ENCODE data around the gene SH3TC2. TPM values are rescaled to one million over a fixed set of nuclear protein-coding genes. Genes with fewer than 3 reads are reported as not detected.

Gene SH3TC2
- total and polyA plus RNA-seq, 7 donors = 0.18 to 1.9 (median 0.60) TPM

DNA sequence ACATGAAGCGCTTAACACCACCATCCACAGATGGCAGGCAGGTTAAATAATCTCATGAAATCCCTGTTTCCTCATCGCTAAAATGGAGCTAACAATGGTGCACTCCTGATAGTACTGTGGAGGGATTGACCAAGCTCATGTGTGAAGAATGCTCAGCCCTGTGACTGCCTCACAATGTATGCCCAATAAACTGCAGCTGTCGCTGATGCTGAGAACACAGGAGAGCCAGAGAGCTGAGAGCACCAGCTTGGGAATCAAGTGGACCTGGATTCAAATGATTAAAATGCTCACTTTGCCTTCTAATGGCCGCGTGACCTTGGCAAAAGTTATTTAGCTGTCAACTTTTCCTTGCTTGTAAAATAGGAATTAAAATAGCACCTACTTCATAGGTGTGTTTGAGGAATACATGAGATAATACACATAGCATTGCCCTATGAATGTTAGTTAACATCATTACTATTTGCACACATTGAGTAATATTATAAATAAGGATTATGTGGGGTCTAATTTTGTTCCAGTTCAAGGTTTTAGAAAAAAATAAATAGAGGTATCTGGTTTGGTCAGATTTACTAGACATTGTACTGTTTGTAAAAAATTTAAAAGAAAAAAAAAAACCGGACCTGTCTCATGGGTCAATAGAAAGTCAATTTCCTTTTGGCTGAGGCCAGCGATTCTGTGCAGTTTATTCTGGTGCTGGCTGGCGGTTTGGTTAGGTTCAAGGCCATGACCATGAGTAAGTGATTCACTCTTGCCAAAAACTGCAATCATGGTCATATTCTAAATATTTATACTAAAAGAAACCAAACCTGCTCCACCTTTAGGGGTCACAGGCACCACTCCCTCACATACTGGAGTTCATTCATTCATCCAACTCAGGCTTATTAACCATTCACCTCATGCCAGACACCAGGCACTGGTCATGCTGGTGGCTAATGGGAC, 101.3 kb downstream of the SH3TC2 start:
- Histone ChIP-seq H3K4me1 (peaks cover 18% of the 10 kb centered on the region), H3K9me3 (no peaks in the 10 kb centered on the region), H3K27me3 (ENCODE audit: insufficient read depth in 3 of 3, low read length in 2 of 3) (no peaks in the 10 kb centered on the region), H3K36me3 (ENCODE audit: insufficient read depth in 1 of 2, low read depth in 1 of 2) (no peaks in the 10 kb centered on the region), H3K4me3 (no peak overlapping the region), H3K27ac (no peak overlapping the region)
- no peak for TF ChIP-seq CTCF (IDR thresholded peaks at IDR 0.05)
- DNase-seq (no peak), ATAC-seq (no peak)
- WGBS, 3 donors = 58 to 74% (median 62%) methylated on average over 8 of the region's 8 CpGs
- intact Hi-C loops (cut with DNase I) = loop anchor here in 1 of 2 donors (5.0 kb wide), 1 partner anchor 49 kb away; no protein-coding TSS in a partner anchor

DNA sequence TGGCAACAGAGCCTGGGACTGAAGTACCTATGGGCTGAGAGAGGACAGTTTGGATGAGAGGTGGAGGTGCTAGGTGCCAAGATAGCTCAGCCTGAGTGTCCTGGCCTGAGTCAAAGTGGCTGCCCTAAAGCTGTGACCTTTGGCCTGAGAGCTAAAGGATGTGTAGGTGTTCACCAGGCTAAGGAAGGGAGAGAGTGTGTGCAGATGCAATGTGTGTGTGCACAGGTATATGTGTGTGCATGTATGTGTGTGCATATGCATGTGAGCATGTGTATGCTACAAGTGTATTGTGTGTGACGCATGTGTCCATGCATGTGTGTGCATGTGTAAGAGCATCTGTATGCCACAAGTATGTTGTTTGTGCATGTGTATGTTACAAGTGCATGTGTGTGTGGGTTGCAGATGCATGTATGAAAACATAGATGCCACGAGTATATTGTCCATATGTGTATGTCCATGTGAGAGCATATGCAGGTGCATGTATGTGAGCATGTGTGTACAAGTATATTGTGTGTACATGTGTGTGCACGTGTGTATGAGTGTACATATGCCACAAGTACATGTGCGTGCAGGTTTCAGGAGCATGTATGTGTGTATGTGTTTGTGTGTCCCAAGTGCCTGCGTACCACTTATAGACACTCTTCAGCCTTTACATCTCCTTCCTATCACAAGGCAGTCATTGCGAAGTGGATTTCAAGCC, 102.6 kb downstream of the SH3TC2 start:
- Histone ChIP-seq H3K36me3 (ENCODE audit: insufficient read depth in 1 of 2, low read depth in 1 of 2) (no peaks in the 10 kb centered on the region), H3K9me3 (no peaks in the 10 kb centered on the region), H3K4me3 (no peak overlapping the region), H3K27ac (no peak overlapping the region), H3K27me3 (ENCODE audit: insufficient read depth in 3 of 3, low read length in 2 of 3) (no peaks in the 10 kb centered on the region), H3K4me1 (peaks cover 5% of the 10 kb centered on the region)
- DNase-seq = no peak
- WGBS, 3 donors = 94 to 96% (median 94%) methylated on average over 6 of the region's 6 CpGs
- ATAC-seq = no peak
- intact Hi-C loops (cut with DNase I) = loop anchor here in 1 of 2 donors (5.0 kb wide), 1 partner anchor 48 kb away; no protein-coding TSS in a partner anchor
- TF ChIP-seq CTCF (IDR thresholded peaks at IDR 0.05) = no peak

- TF ChIP-seq CTCF (IDR thresholded peaks at IDR 0.05) = peak; percentile 84
- Histone ChIP-seq H3K27me3 (ENCODE audit: insufficient read depth in 3 of 3, low read length in 2 of 3) (no peaks in the 10 kb centered on the region), H3K9me3 (no peaks in the 10 kb centered on the region), H3K4me1 (peaks cover 5% of the 10 kb centered on the region), H3K36me3 (ENCODE audit: insufficient read depth in 1 of 2, low read depth in 1 of 2) (no peaks in the 10 kb centered on the region), H3K4me3 (no peak overlapping the region), H3K27ac (no peak overlapping the region)
- peak in 2 of 4 donors; percentile 50 to 65 for ATAC-seq
- intact Hi-C loops (cut with DNase I) = loop anchor here (5.0 kb wide), 3 partner anchors 45 to 215 kb away; partner anchors contain the start of gene ADRB2 (in 1 of the 2)
- DNase-seq = no peak
- WGBS, 3 donors = 24 to 36% (median 30%) methylated on average over 3 of the region's 3 CpGs
Measured at GRCh38 chr5:148957591-148958202, 105.2 kb downstream of the SH3TC2 start.

- H3K4me3 ChIP-seq = no peak overlapping the region
- DNase-seq (no peak), ATAC-seq (no peak)
- H3K27ac ChIP-seq = no peak overlapping the region
- intact Hi-C loops (cut with DNase I) = loop anchor here (5.0 kb wide), 3 partner anchors 44 to 214 kb away; partner anchors contain the start of gene ADRB2 (in 1 of the 2)
- H3K27me3 ChIP-seq (ENCODE audit: insufficient read depth in 3 of 3, low read length in 2 of 3) = no peaks in the 10 kb centered on the region
- WGBS, 3 donors = 72 to 86% (median 83%) methylated on average over 3 of the region's 3 CpGs
- no peaks in the 10 kb centered on the region for H3K36me3 ChIP-seq (ENCODE audit: insufficient read depth in 1 of 2, low read depth in 1 of 2)
- peaks cover 4% of the 10 kb centered on the region for H3K4me1 ChIP-seq
- no peak for TF ChIP-seq CTCF (IDR thresholded peaks at IDR 0.05)
- no peaks in the 10 kb centered on the region for H3K9me3 ChIP-seq
Measured at GRCh38 chr5:148956477-148957385, 106.1 kb downstream of the SH3TC2 start.

Data from psoas muscle (tissue), 8 donors.